Panc1 (cell line): ENCODE measurements around the gene WNT3. TPM values are rescaled to one million over a fixed set of nuclear protein-coding genes. Genes with fewer than 3 reads are reported as not detected.

Source experiments
- ATAC-seq: fragments of 200-7000 bp; cut with Tn5 transposase; 2 replicates; pipeline ENCODE4 v1.9.1; 2020; ENCODE audit warnings: mild to moderate bottlenecking, moderate library complexity
- BruUV-seq: library from RNA; stranded (reverse); fragments of 400-500 nt; replicated peaks from 2 replicates; lab custom pipeline; 2021; lab: Mats Ljungman, UMichigan
- CTCF ChIA-PET: fragments of 300-600 bp; sonication (Branson Sonifier 250); formaldehyde crosslinking; loops from one replicate; lab custom pipeline; 2022; ENCODE audit warnings: antibody characterized with exemption; lab: Charles Lee
- POLR2A ChIA-PET: fragments of 300-600 bp; sonication (Branson Sonifier 250); formaldehyde crosslinking; loops from one replicate; lab custom pipeline; 2022; ENCODE audit warnings: antibody characterized with exemption; lab: Charles Lee
- DNase-seq: peaks from one replicate; pipeline ENCODE4 v3.0.0-alpha.2; 2010; ENCODE audit warnings: low read depth, low spot score
- H3K27ac ChIP-seq: 2 replicates; pipeline ENCODE4 v1.5.1; 2011; ENCODE audit warnings: mild to moderate bottlenecking, low read length, inconsistent platforms
- H3K27me3 ChIP-seq: fragments of 200-500 bp; sonication (Bioruptor generic); 2 replicates; pipeline ENCODE4 v1.6.0; 2014; ENCODE audit warnings: low read length, inconsistent platforms; ENCODE audit not compliant: control insufficient read depth, insufficient read depth
- H3K36me3 ChIP-seq: fragments of 200-500 bp; sonication (Bioruptor generic); 2 replicates; pipeline ENCODE4 v1.5.1; 2014; ENCODE audit warnings: inconsistent platforms, mild to moderate bottlenecking, low read length, moderate library complexity; ENCODE audit not compliant: control insufficient read depth, insufficient read depth
- H3K4me1 ChIP-seq: 2 replicates; pipeline ENCODE4 v1.5.1; 2011; ENCODE audit warnings: inconsistent platforms, mild to moderate bottlenecking, low read length, moderate library complexity; ENCODE audit not compliant: control insufficient read depth, insufficient read depth
- H3K4me3 ChIP-seq, 2 experiments: 2 replicates each; pipeline ENCODE4 v1.5.1; 2011 to 2012; ENCODE audit warnings: low read depth in 2 of 2, low read length in 2 of 2, mild to moderate bottlenecking in 2 of 2, inconsistent platforms in 1 of 2, moderate library complexity in 1 of 2
- H3K9me3 ChIP-seq: fragments of 200-500 bp; sonication (Bioruptor generic); 2 replicates; pipeline ENCODE4 v1.5.1; 2014; ENCODE audit warnings: low read depth, mild to moderate bottlenecking, inconsistent platforms, low read length, moderate library complexity; ENCODE audit not compliant: control insufficient read depth, insufficient read depth
- POLR2AphosphoS5 ChIP-seq: IDR thresholded peaks from 2 replicates; pipeline ENCODE4 v1.6.1; 2012; ENCODE audit warnings: mild to moderate bottlenecking, low read depth, low read length, moderate library complexity
- SIN3A ChIP-seq: IDR thresholded peaks from 2 replicates; pipeline ENCODE4 v1.6.1; 2012; ENCODE audit warnings: low read depth, mild to moderate bottlenecking, low read length, moderate library complexity, borderline replicate concordance; ENCODE audit not compliant: insufficient read depth
- TCF7L2 ChIP-seq: IDR thresholded peaks from 2 replicates; pipeline ENCODE4 v1.6.1; 2011; ENCODE audit warnings: mild to moderate bottlenecking, low read depth, low read length, inconsistent platforms
- in situ Hi-C: cut with HindIII; loops from 2 replicates; pipeline ENCODE4 v1.10.0; 2016; ENCODE audit warnings: low sequenced_read_pairs, low pct_unique_long_range_greater_than_20kb
- intact Hi-C: fragments of 100-400 bp; cut with micrococcal nuclease; formaldehyde crosslinking; loops from one replicate; pipeline ENCODE4 v1.10.0; 2022; ENCODE audit not compliant: unreplicated experiment
- total RNA-seq: library from RNA; stranded (reverse); gene quantifications from one replicate; pipeline ENCODE4 v1.2.1, GENCODE V29; 2021; ENCODE audit not compliant: unreplicated experiment
- TF ChIP-seq, protein P1 (sequence below), 2 experiments: IDR thresholded peaks; 2 replicates each; pipeline ENCODE4 v1.6.1; 2011 to 2012; ENCODE audit warnings: low read depth in 2 of 2, control low read depth in 1 of 2, low read length in 1 of 2, mild to moderate bottlenecking in 1 of 2, moderate library complexity in 1 of 2; ENCODE audit not compliant: insufficient read depth in 1 of 2
- TF ChIP-seq, protein P2 (sequence below): fragments of 450-650 bp; IDR thresholded peaks from 2 replicates; pipeline ENCODE4 v1.5.1; 2017; ENCODE audit warnings: mild to moderate bottlenecking

WNT3 gene
- total RNA-seq, 1 experiment from 2014 or later = 3.4 TPM

DNA sequence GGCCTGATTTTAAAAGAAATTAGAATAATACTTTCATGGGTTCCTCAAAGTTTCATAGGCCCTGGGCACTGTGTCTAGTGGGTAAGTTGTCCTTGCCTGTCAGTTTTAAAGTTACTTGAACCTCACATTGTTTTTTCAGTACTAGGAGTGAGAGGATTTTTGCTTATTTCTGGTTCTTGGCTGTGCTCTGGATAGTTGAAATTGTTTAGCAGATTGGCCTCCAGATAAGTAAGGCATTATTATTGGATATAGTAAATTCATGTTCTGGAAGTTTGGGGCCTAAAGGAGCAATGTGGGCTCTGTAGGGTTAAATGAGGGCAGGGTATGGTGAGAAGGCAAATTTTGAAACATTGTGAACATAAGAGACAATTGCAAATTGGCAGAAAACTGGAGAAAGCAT lies 78.5 kb downstream of the WNT3 start:
- Histone ChIP-seq H3K36me3 (no peaks in the 10 kb centered on the region), H3K4me1 (no peaks in the 10 kb centered on the region), H3K4me3 (no peak overlapping the region), H3K27me3 (no peaks in the 10 kb centered on the region), H3K27ac (no peak overlapping the region), H3K9me3 (no peaks in the 10 kb centered on the region)
- ChIA-PET POLR2A (no interaction called here), CTCF (no interaction called here)
- in situ Hi-C loops (no loop called here), intact Hi-C loops (no loop called here)
- ATAC-seq (no peak), DNase-seq (no peak)
- BruUV-seq = no TSS peak
- TF ChIP-seq TCF7L2 = no peak
- TF ChIP-seq SIN3A = no peak
- TF ChIP-seq POLR2AphosphoS5 = no peak
- TF ChIP-seq, protein P1, sequence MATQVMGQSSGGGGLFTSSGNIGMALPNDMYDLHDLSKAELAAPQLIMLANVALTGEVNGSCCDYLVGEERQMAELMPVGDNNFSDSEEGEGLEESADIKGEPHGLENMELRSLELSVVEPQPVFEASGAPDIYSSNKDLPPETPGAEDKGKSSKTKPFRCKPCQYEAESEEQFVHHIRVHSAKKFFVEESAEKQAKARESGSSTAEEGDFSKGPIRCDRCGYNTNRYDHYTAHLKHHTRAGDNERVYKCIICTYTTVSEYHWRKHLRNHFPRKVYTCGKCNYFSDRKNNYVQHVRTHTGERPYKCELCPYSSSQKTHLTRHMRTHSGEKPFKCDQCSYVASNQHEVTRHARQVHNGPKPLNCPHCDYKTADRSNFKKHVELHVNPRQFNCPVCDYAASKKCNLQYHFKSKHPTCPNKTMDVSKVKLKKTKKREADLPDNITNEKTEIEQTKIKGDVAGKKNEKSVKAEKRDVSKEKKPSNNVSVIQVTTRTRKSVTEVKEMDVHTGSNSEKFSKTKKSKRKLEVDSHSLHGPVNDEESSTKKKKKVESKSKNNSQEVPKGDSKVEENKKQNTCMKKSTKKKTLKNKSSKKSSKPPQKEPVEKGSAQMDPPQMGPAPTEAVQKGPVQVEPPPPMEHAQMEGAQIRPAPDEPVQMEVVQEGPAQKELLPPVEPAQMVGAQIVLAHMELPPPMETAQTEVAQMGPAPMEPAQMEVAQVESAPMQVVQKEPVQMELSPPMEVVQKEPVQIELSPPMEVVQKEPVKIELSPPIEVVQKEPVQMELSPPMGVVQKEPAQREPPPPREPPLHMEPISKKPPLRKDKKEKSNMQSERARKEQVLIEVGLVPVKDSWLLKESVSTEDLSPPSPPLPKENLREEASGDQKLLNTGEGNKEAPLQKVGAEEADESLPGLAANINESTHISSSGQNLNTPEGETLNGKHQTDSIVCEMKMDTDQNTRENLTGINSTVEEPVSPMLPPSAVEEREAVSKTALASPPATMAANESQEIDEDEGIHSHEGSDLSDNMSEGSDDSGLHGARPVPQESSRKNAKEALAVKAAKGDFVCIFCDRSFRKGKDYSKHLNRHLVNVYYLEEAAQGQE (IDR thresholded peaks at IDR 0.05; ENCODE audit: insufficient read depth in 1 of 2, low read depth in 2 of 2, low read length in 1 of 2) = no peak

DNA sequence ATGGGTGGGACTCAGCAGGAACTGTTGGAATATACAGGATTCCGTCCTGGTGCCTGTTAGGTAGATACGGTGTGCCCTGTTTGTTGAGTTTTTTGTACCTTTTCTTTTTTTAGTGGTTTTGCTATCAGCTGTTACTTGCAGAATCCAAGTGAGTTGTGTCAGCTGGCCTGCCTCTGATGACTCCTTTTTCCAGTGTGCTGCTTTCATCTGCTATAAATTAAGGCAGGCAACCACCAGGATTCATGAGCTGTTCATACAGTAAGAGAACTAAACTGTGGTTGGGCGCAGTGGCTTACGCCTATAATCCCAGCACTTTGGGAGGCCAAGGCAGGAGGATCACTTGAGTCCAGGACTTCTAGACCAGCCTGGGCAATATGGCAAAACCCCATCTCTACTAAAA lies 79.9 kb downstream of the WNT3 start:
- Histone ChIP-seq H3K27ac (no peak overlapping the region), H3K4me3 (no peak overlapping the region), H3K36me3 (no peaks in the 10 kb centered on the region), H3K4me1 (no peaks in the 10 kb centered on the region), H3K27me3 (no peaks in the 10 kb centered on the region), H3K9me3 (no peaks in the 10 kb centered on the region)
- intact Hi-C loops = no loop called here
- CTCF ChIA-PET = no interaction called here
- no TSS peak for BruUV-seq
- in situ Hi-C loops = no loop called here
- TF ChIP-seq, protein P1 (IDR thresholded peaks at IDR 0.05; ENCODE audit: insufficient read depth in 1 of 2, low read depth in 2 of 2, low read length in 1 of 2) = no peak
- TF ChIP-seq, protein P2, sequence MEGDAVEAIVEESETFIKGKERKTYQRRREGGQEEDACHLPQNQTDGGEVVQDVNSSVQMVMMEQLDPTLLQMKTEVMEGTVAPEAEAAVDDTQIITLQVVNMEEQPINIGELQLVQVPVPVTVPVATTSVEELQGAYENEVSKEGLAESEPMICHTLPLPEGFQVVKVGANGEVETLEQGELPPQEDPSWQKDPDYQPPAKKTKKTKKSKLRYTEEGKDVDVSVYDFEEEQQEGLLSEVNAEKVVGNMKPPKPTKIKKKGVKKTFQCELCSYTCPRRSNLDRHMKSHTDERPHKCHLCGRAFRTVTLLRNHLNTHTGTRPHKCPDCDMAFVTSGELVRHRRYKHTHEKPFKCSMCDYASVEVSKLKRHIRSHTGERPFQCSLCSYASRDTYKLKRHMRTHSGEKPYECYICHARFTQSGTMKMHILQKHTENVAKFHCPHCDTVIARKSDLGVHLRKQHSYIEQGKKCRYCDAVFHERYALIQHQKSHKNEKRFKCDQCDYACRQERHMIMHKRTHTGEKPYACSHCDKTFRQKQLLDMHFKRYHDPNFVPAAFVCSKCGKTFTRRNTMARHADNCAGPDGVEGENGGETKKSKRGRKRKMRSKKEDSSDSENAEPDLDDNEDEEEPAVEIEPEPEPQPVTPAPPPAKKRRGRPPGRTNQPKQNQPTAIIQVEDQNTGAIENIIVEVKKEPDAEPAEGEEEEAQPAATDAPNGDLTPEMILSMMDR = no peak
- TF ChIP-seq POLR2AphosphoS5 = no peak
- TF ChIP-seq TCF7L2 = no peak
- no peak for TF ChIP-seq SIN3A
- DNase-seq (no peak), ATAC-seq (no peak)
- POLR2A ChIA-PET = no interaction called here
